Left cardiac atrium (tissue), 4 donors: ENCODE measurements around the gene MAP1B. TPM values are rescaled to one million over a fixed set of nuclear protein-coding genes. Genes with fewer than 3 reads are reported as not detected.
"Not testable (repeated sequence)": the region's sequence is repeated elsewhere in the genome, so short reads cannot be mapped to it uniquely, and the experiment has no call there.

Experiments
- ATAC-seq, 2 donors: fragments of 200-7000 bp; cut with Tn5 transposase; one replicate each; pipeline ENCODE4 v1.9.1; 2020; ENCODE audit warnings: mild to moderate bottlenecking in 2 of 2, moderate library complexity in 2 of 2
- DNase-seq: peaks from one replicate; pipeline ENCODE4 v3.0.0-alpha.2; 2020
- intact Hi-C, 2 donors: fragments of 100-400 bp; cut with DNase I; formaldehyde crosslinking; loops; one replicate each; pipeline versions ENCODE4 v1.14.1 to v1.15.1; 2022 to 2023
- long read RNA-seq: library from polyadenylated mRNA; unstranded; transcript quantifications from one replicate; pipeline ENCODE4 v2.0.0, GENCODE V29; 2021
- total RNA-seq, 2 donors: library from RNA; stranded (reverse); fragmentation: NEBNext Ultra II Directional; extraction: Animal tissue kit (Norgen Biotek cat#: 25700); gene quantifications; one replicate each; pipeline ENCODE4 v1.2.1, GENCODE V29; 2021
- donor health status: DM: no; HTN: yes; CAD: no.
- donor health status: DM: no; HTN: yes; CAD: no; lungs with severe emphysema.
- donor health status: DM: yes; HTN: yes; CAD: no.
- donor health status: Dilated cardiomyopathy.

Gene MAP1B
- total RNA-seq: 100 to 1,000 TPM; 163 to 224 TPM
- long read RNA-seq, partial matches to known transcripts: 436 of 451 reads
- long read RNA-seq, other reads (novel, unspliced or antisense): 13 of 451 reads

GRCh38 chr5:72107131-72107900 lies at the start of gene MAP1B:
Gene MAP1B, plus strand, starts transcription at chr5:72107475. Its CDS starts 57 bp downstream, at chr5:72107532.
- DNase-seq: peak; percentile 72
- intact Hi-C loops: no loop called here
- ATAC-seq: peak; percentile 67 to 88

GRCh38 chr5:72057816-72058215 lies 49.5 kb upstream of the MAP1B start:
- no peak for DNase-seq
- intact Hi-C loops: no loop called here
- no peak for ATAC-seq

GRCh38 chr5:72063219-72063819 lies 44.0 kb upstream of the MAP1B start:
- intact Hi-C loops: no loop called here
- no peak for DNase-seq
- ATAC-seq: no peak

GRCh38 chr5:72064801-72065570 lies 42.3 kb upstream of the MAP1B start:
- intact Hi-C loops: no loop called here
- ATAC-seq (no peak), DNase-seq (no peak)

- ATAC-seq (no peak), DNase-seq (no peak)
- intact Hi-C loops: no loop called here
Observed at GRCh38 chr5:72065751-72066255, 41.5 kb upstream of the MAP1B start.

GRCh38 chr5:72066705-72067107 lies 40.6 kb upstream of the MAP1B start:
- ATAC-seq (peak in 1 of 2 donors; percentile 67), DNase-seq (no peak)
- intact Hi-C loops: no loop called here

- intact Hi-C loops: no loop called here
- ATAC-seq (peak in 1 of 2 donors; percentile 86), DNase-seq (no peak)
Observed at GRCh38 chr5:72067682-72068470, 39.4 kb upstream of the MAP1B start.

GRCh38 chr5:72070529-72070928 lies 36.7 kb upstream of the MAP1B start:
- intact Hi-C loops: no loop called here
- no peak for ATAC-seq
- DNase-seq: no peak

- ATAC-seq (no peak), DNase-seq (no peak)
- intact Hi-C loops: no loop called here
Observed at GRCh38 chr5:72071906-72072305, 35.4 kb upstream of the MAP1B start.

- ATAC-seq (no peak), DNase-seq (no peak)
- intact Hi-C loops: no loop called here
Observed at GRCh38 chr5:72074251-72074650, 33.0 kb upstream of the MAP1B start.

GRCh38 chr5:72075461-72075860 lies 31.8 kb upstream of the MAP1B start:
- DNase-seq (no peak), ATAC-seq (no peak)
- intact Hi-C loops: no loop called here

GRCh38 chr5:72076621-72077300 lies 30.5 kb upstream of the MAP1B start:
- DNase-seq (no peak), ATAC-seq (no peak)
- intact Hi-C loops: no loop called here

GRCh38 chr5:72077390-72077789 lies 29.9 kb upstream of the MAP1B start:
- intact Hi-C loops: no loop called here
- no peak for DNase-seq
- ATAC-seq: no peak

- ATAC-seq: peak; percentile 44 to 75
- intact Hi-C loops: no loop called here
- DNase-seq: no peak
Observed at GRCh38 chr5:72079288-72079687, 28.0 kb upstream of the MAP1B start.

GRCh38 chr5:72082048-72082447 lies 25.2 kb upstream of the MAP1B start:
- intact Hi-C loops: no loop called here
- DNase-seq (no peak), ATAC-seq (no peak)

- DNase-seq (no peak), ATAC-seq (no peak)
- intact Hi-C loops: no loop called here
Observed at GRCh38 chr5:72084876-72085275, 22.4 kb upstream of the MAP1B start.

GRCh38 chr5:72085319-72085718 lies 22.0 kb upstream of the MAP1B start:
- ATAC-seq: no peak
- no peak for DNase-seq
- intact Hi-C loops: no loop called here

GRCh38 chr5:72089713-72090112 lies 17.6 kb upstream of the MAP1B start:
- DNase-seq, ATAC-seq, intact Hi-C loops: not testable (repeated sequence)

GRCh38 chr5:72092074-72092473 lies 15.2 kb upstream of the MAP1B start:
- ATAC-seq (no peak), DNase-seq (no peak)
- intact Hi-C loops: no loop called here
